ENCODE measurements around the gene PLXNC1.
A peak's percentile ranks its signal among the peaks of the same experiment; 100 is the strongest.

PLXNC1 gene

DNA sequence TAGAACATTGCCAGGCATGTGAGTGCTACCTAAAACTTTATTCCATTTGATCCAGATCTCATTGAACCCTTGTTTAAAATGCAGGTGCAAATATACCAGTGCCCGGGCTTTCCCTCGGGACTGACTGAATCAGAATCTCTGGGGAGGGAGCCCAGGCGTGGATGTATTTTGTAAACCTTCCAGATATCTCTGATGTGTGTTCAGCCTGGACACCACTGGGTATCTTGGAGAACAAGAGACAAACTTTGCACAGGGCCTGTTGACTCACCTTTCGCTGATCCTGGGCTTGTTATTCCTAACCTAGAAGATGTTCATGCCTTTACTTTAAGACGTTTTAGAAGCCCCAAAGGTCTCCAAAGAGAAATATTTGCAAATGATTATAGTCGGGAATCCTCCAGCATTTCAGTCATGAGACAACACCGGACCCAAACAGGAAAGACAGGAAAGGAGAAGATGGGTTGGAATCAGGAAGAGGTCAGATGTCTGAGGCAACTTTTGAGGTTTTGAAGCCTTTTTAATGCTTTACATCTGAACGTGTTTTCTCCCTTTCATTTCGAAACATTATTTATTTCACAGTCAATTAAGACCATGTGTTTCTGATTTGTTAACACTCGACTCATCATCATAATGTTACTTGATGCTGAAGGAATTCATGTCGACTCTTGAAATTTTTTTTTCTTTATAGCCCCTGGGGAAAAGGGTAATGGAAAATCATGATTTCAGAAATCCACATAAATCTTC is 118.6 kb downstream of the PLXNC1 start:
- no peak for DNase-seq
- intact Hi-C loops (cut with DNase I), result no loop called here

DNA sequence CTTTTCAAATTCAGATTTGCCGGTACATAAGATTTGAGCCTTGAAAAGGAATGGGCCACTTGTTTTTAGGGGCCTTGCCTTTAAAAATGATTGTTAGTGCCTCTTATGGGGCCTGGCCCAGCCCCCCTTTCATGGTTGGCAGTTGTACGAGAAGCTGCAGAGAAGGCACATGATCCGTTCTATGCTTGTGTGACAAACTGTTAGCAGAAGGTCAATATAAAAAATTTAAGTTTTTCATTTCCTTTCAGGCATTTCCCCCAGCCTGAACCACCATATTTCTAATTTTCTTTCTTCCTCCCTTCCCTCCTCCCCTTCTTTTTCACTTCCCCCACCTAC is 119.1 kb downstream of the PLXNC1 start:
- DNase-seq, result no peak
- intact Hi-C loops (cut with DNase I), result no loop called here

DNA sequence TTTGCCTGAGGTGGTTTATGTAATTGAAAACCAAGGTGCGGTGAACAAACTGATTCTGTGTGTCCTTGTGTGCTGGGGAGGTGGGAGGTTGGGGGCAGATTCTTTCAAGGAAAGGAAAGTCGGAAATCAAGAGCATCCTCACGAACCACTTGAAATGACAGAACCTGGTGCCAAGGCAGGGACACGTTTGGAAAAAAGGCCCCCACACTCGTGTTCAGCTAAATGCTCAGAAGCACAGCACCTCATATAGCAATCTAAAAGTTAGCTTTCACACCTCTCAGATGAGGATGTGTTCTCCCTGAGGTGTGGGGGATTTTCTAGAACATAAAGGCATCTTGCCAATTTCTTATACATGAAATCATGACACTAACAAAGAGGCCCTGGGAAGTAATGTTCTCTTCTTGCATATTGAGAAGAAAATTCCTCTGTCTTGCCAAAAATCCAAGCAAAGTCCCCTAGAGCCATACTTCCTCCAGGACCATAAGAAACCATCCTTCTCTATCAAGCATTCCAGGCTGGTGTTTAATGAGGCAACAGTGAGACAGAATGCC is 119.6 kb downstream of the PLXNC1 start:
- DNase-seq, result no peak
- intact Hi-C loops (cut with DNase I), result no loop called here

DNA sequence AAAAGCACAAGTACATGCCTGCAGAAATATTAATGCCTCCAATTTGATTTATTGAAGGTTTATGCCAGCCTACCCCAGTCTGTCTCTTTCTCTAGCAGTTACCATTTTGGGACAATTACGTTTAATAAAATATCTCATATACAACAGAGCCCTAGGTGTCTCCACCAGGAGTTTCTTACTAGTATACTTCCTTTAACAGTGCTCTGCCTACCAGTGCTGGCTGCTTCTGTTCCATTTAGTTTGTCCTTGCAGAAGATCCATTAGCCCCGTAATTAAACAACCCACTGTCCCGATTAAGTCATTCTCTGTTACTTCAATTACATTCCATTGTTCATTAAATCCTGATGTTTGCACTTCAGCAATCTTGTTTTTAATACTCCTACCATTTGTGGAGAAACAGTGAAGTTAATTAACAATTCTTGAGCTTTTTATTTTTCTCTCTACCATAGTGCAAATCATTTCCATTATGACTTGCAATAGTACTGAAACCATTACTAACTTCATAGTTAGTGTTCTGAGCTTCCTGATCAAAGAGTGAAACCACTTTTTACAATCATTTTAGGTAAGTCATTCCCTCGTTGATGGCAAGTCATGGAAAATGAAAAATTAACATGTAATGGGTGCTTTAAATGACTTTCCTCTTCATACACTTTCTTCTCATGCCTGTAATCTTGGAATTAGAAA is 121.1 kb downstream of the PLXNC1 start:
- intact Hi-C loops (cut with DNase I), result no loop called here
- DNase-seq, result no peak

DNA sequence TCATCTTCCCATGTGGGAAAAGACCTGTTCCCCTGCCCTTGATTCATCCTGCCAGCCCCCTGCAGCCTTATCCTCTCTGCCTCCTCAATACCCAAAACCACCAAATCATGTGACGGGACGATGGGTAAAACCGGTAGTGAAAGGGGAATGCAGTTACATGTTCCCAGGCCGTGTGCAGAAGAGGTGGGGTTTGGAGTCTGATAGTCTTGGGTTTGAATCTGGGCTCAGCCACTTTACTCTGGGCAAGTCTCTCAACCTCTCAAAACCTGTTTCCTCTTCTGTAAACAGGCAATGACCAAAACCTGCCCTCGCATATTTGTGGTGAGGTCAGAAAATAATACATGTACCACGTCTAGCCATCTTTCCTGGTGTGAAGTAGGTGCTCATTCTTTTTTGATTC is 123.0 kb downstream of the PLXNC1 start:
- intact Hi-C loops (cut with DNase I), result no loop called here

DNA sequence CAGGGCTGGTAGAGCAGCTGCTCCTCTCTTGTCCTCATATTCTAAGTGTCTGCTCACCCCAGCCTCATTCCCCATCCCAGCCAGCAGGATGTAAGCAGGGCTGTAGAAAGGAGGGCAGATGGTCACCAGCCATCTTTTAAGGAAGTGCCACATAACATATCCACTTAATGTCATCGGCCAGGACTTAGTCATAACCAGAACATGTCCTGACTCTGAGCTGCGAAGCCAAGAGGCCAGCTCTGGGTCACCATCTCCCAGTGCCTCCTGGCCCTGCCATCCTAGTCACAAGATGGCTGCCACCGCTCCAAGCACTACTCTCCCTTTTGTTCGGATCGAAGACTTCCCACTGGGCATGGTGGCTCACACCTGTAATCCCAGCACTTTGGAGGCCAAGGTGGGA is 123.9 kb downstream of the PLXNC1 start:
- intact Hi-C loops (cut with DNase I), result no loop called here
- DNase-seq, result no peak

More for the DNA sequence above, 123.0 kb downstream of the PLXNC1 start:
- no peak for DNase-seq

DNA sequence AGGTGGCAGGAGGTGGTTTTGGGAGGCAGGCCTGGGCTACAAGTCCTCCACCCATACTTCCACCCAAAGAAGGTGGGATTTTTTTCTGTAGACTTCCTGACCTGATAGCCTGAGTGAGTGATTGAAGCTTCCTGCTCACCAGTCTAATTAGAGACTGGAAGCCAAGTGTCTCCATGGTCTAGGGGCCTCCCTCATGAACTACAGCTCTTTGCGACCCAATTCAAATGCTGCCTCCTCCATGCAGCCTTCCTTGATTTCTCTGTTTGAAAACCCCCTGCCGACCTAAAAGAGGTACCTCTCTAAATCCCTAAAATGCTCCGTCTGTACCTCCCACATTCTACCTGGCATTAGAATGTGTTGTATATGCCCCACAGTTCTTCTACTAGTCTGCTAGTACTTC is 124.9 kb downstream of the PLXNC1 start:
- DNase-seq, result no peak
- intact Hi-C loops (cut with DNase I), result no loop called here

DNA sequence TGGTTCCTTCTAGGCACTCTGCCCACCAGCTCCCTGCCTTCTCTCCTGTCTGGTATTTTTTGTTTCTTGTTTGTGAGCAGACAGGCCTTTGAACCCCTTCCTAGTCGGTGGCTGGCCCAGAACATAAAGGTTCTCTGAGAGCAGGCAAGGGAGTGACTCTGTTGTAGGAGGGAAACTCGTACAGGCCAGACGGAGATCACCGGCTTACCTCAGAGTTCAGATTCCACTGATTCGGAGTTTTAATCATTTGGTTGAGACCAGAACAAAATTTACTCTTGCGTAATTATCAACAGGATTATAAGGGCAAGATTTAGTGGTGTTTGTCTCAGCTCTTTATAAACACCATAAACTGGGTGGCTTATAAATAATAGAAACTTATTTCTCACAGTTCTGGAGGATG is 128.3 kb downstream of the PLXNC1 start:
- intact Hi-C loops (cut with DNase I), result no loop called here
- no peak for DNase-seq

DNA sequence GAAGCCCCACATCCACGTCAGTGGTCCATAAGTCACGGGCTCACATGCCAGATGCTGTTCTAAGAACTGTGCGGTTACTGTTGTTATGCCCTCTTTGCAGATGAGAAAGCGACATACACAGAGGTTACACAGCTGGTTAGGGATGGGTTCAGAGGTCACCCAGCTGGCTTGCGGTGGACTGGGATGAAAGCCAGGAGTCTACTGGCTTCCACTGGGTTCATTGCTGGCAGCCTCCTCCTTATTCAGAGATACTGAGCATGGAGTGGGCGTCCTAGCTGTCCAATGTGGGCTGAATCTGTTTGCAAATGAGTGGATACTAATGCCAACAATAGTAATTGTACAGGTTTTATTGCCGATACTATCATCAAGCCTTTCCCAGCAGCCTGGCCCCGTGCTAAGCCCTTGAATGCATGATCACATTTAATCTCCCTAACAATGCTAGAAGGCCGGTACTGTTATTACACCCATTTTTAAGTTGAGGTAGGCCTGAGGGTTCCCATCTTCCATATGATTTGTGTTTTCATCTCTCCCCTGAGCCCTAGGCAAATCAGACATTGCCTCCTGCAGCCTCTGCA is 129.1 kb downstream of the PLXNC1 start:
- intact Hi-C loops (cut with DNase I), result no loop called here
- DNase-seq, result peak in 24 of 42 donors; percentile 26 to 71 (median 48)

DNA sequence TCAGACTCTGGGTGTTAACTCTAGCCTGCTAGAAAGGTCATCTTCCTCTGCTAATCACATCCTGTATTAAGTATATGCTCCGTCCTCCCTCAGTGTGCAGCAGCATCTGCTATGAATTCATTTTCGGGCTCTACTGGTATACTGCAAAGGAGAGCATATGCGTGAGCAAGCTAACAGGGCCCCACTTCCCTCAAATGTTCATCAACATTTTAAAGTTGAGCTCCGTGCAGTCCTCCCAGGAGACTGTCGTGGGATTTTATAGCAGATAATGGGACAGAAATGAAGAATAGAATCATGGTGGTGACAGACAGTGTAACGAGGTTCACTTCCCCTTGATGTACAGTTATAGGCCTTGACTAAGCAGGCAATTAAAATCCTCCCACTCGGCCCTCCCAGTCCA is 131.7 kb downstream of the PLXNC1 start:
- intact Hi-C loops (cut with DNase I), result no loop called here
- no peak for DNase-seq

DNA sequence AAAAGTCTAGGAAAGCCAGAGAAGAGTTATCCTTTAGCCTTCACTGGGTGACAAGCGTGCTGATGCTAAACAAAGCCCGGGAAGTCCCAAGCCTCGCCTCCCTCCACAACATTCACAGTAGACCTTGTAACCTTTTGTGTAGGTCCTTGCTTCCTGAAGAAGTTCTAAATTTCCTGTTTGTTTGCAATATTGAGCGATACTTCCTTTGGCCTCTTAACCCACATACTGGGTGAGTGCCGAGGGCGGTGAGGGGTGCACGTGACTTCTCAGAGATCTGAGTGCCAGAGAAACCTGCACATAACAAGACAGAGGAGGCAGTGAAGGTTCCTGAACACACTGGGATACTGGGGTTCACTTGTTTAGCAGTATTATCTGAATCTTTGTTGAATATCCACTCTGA is 134.3 kb downstream of the PLXNC1 start:
- no peak for DNase-seq
- intact Hi-C loops (cut with DNase I), result no loop called here

DNA sequence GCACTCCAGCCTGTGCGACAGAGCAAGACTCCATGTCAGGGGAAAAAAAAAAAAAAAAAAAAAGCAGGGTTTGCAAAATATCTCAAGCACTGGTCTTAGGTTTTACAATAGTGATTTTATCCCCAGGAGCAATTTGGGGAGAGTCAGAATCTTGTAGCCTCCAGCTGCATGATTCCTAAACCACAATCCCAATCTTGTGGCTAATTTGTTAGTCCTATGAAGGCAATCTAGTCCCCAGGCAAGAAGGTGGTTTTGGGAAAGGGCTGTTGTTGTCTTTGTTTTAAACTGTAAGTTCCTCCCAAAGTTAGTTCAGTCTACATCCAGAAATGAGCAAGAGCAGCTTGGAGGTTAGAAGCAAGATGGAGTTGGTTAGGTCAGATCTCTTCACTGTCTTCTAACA is 135.7 kb downstream of the PLXNC1 start:
- intact Hi-C loops (cut with DNase I), result no loop called here
- DNase-seq, result no peak

DNA sequence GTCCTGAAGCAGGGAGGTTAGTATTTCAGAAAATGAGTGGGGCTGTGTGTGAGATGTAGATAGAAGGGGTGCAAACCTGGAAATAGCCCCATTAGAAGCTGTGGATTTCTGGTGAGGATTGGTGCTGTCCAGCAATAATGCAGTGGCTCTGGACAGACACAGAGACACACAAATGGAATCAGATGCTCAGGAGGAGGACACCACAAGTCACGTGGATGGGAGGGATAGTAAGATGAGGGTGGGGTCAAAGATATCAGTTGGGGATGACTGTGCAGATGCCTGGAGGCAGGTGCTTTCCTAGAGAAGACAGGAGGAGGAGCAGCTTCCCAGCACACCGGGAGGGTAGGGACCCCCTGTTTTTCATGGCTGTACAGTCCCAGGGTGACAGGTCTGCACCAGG is 136.5 kb downstream of the PLXNC1 start:
- no peak for DNase-seq
- intact Hi-C loops (cut with DNase I), result no loop called here

DNA sequence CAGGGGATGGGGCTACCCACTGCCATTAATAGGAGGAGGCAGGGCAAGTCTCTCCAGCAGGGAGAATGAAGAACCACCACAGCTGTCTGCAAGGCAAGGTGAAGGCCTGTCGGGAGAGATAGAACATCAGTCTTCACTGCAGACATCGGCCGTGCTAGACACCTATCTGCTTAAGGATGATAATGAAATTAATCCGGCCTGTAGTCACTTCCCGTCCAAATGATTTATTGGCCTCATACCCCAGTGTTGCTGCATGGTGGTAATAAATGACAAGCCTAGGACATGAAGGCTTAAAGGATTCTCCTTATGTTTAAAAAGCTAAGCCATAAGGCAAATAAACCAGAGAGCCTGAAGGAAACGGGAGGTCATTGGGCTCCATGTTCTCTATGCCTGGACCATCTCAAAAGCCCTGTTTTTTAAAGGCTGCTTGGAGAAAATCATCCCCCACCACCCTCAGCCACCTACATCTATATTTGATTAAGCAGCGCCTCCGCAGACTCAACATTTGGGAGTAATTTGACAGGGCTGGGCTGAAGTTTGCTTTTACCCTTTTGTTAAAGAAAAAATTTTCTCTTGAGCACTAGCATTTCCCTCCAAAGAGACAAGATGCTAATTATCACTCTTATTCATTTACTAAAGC is 137.7 kb downstream of the PLXNC1 start:
- peak in 2 of 42 donors; percentile 42 to 61 for DNase-seq
- intact Hi-C loops (cut with DNase I), result no loop called here

DNA sequence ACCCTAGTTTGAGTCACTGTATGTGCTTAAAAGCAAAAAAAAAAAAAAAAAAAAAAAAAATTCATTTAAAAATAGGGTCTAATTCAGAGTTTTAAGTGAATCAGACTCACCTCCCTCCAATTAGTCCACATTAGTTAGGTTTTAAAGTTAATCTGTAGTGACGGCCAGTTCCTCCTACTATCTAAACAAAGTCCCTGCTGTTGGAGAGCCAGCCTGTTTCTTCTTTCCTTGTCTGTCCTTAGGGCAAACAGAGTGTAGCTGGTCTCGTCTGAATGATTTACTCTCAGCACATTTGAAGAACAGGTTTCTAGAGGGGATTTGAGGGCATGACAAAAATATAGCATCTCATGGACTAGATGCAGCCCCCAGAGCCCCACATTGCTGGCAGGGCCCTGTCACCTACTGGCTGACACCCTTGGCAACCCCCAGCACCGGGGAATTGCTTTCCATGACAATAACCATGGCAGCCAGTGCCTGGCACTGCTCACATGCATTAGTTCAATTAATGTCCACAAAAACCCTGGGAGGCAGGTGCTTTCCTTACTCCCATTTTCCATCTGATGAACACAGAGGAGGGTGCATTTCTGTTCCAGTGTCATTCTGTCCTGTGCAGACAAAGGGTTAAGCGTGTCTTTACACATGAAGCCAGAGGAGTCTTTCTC is 138.3 kb downstream of the PLXNC1 start:
- intact Hi-C loops (cut with DNase I), result no loop called here
- no peak for DNase-seq

DNA sequence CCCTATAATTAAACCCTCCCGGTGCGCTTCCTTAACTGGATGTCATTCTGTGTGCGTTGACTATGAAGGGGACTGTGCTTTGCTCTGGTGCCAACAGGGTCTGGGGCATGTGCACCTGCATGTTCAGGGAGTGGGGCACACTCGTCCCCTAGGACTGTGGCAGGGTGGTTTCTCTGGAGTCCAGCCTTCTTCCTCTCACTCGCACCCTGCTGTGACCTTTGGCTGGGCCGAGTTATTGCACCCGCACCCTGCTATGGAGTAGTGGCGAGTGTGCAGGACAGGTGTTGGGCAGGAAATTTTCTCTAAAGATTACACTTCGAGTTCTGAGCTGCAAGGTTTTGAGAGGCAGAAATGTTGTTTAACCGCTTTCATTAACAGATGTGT is 138.9 kb downstream of the PLXNC1 start:
- intact Hi-C loops (cut with DNase I), result no loop called here
- DNase-seq, result no peak

DNA sequence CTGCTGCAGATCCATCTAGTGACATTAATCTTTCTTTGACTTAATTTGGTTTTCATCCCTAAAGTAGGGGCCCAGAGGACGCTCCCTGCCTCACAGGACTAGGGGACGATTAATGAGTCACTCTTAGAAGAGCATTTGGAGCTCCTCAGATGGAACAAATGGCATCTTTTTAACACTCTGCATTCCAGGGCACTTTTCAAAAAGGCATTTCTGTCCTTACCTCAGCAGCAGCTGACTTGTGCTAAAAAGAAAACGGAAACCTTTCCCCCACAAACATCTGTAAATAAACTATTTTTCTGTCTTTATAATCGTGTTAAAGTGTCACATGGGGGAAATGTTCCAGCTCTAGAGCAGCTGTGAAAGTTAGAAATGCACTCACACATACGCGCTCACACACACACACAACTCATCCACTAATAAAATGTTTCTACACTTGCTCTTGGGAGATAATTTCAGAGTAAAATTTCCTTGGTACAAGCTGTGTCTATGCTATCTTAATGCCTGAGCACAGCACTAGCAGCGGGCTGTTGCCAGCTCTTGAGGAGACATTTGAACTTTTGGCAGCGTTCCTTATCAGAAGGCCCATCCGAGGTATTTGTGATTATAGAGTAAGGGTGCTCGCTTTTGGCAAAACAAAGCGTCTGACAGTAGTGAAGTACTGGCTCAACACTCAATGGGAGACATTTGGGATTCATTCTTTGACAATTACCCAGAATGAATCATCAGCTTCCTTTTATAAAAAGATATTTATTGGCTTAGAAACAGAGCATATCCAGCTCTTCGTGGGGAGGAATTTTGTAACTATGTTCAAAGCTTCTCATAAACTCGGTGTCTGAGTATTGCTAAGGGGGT is 141.3 kb downstream of the PLXNC1 start:
- peak in 1 of 42 donors; percentile 12 for DNase-seq
- intact Hi-C loops (cut with DNase I), result no loop called here

DNA sequence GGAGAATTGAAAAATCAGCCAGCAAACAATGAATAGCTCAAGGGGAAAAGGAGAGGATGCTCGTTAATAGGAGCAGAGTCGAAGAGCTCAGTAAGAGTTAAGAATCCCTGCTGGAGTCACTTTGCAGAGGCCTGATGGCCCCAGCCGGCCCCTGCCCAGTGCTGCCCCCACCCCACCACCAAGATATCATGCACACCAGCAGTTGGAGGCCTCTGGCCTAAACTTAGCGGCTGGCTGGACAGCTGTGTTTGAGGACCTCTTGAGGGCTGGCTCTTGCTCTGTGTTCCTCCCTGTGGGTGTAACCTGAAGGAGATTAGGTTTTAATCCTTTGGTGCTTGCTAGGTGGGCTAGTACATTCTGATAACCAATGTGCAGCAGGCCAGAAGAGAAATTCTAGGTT is 142.0 kb downstream of the PLXNC1 start:
- intact Hi-C loops (cut with DNase I), result no loop called here
- no peak for DNase-seq

Data from head of caudate nucleus (tissue), 42 donors.